Smooth muscle cell (in vitro differentiated cells): ENCODE results near the gene ITLN2. TPM values are rescaled to one million over a fixed set of nuclear protein-coding genes. Genes with fewer than 3 reads are reported as not detected.
"Not testable (repeated sequence)": the region's sequence is repeated elsewhere in the genome, so short reads cannot be mapped to it uniquely, and the experiment has no call there.

ENCODE experiments used
- DNase-seq: peaks from one replicate; lab custom pipeline; 2025; ENCODE audit not compliant: unreplicated experiment; lab: John Stamatoyannopoulos, UW
- H2AFZ ChIP-seq: fragments of 200-600 bp; sonication (generic); 2 replicates; pipeline ENCODE4 v1.6.0; 2016; ENCODE audit warnings: antibody characterized with exemption, low read depth, mild to moderate bottlenecking
- H3F3A ChIP-seq: fragments of 200-600 bp; sonication (generic); 2 replicates; pipeline ENCODE4 v1.6.0; 2017; ENCODE audit warnings: antibody characterized with exemption, low read depth
- H3K27ac ChIP-seq: fragments of 200-600 bp; sonication (generic); 2 replicates; pipeline ENCODE4 v1.5.1; 2016; ENCODE audit warnings: low read depth, mild to moderate bottlenecking
- H3K27me3 ChIP-seq: fragments of 200-600 bp; sonication (generic); 2 replicates; pipeline ENCODE4 v1.6.1; 2016; ENCODE audit warnings: low read depth, mild to moderate bottlenecking
- H3K36me3 ChIP-seq: fragments of 200-600 bp; sonication (generic); 2 replicates; pipeline ENCODE4 v1.5.1; 2016; ENCODE audit warnings: low read depth
- H3K4me1 ChIP-seq: fragments of 200-600 bp; sonication (generic); 2 replicates; pipeline ENCODE4 v1.5.1; 2016; ENCODE audit warnings: low read depth
- H3K4me2 ChIP-seq: fragments of 200-600 bp; sonication (generic); 2 replicates; pipeline ENCODE4 v1.6.0; 2016; ENCODE audit warnings: mild to moderate bottlenecking
- H3K4me3 ChIP-seq: fragments of 200-600 bp; sonication (generic); 2 replicates; pipeline ENCODE4 v1.5.1; 2016; ENCODE audit warnings: mild to moderate bottlenecking
- H3K79me2 ChIP-seq: fragments of 200-600 bp; sonication (generic); 2 replicates; pipeline ENCODE4 v1.6.0; 2016; ENCODE audit warnings: low read depth, mild to moderate bottlenecking
- H3K9ac ChIP-seq: fragments of 200-600 bp; sonication (generic); 2 replicates; pipeline ENCODE4 v1.6.0; 2016; ENCODE audit warnings: low read depth
- H3K9me3 ChIP-seq: fragments of 200-600 bp; sonication (generic); replicated peaks from 2 replicates; pipeline ENCODE4 v1.5.1; 2016; ENCODE audit warnings: low read depth
- H4K20me1 ChIP-seq: fragments of 200-600 bp; sonication (generic); 2 replicates; pipeline ENCODE4 v1.6.0; 2016; ENCODE audit warnings: low read depth
- WGBS: methylation state at CpG from one replicate; pipeline ENCODE4 v1.1.7; 2016; ENCODE audit warnings: low lambda C conversion rate; 5-methylcytosine and 5-hydroxymethylcytosine counted together
- polyA plus RNA-seq: library from polyadenylated mRNA; unstranded; fragments of >200 nt; fragmentation: Nextera tagmentation; extraction: Ambion mirVana; gene quantifications from 2 replicates; pipeline ENCODE4 v1.2.1, GENCODE V29; 2016
- total RNA-seq: library from RNA; depleted of rRNA; stranded (reverse); fragments of >200 nt; gene quantifications from 2 replicates; pipeline ENCODE4 v1.2.3, GENCODE V29; 2014
- TF ChIP-seq, protein P1 (sequence below): fragments of 200-600 bp; sonication (generic); IDR thresholded peaks from 2 replicates; pipeline ENCODE4 v1.5.1; 2017; ENCODE audit warnings: borderline replicate concordance, mild to moderate bottlenecking, antibody characterized with exemption; ENCODE audit not compliant: insufficient read depth, poor library complexity, severe bottlenecking

The ITLN2 gene
- total and polyA plus RNA-seq, 2 experiments from 2014 or later = not detected

- Histone ChIP-seq H3K27ac (no peak overlapping the region), H3F3A (no peaks in the 10 kb centered on the region), H3K9me3 (no peaks in the 10 kb centered on the region), H3K4me1 (peaks cover 8% of the 10 kb centered on the region), H3K4me2 (no peak overlapping the region), H4K20me1 (no peaks in the 10 kb centered on the region), H3K27me3 (no peaks in the 10 kb centered on the region), H3K36me3 (no peaks in the 10 kb centered on the region), H3K9ac (no peak overlapping the region), H3K79me2 (no peaks in the 10 kb centered on the region), H2AFZ (no peak overlapping the region), H3K4me3 (no peak overlapping the region)
- WGBS = 83% methylated on average over 15 of the region's 15 CpGs
- TF ChIP-seq, protein P1, sequence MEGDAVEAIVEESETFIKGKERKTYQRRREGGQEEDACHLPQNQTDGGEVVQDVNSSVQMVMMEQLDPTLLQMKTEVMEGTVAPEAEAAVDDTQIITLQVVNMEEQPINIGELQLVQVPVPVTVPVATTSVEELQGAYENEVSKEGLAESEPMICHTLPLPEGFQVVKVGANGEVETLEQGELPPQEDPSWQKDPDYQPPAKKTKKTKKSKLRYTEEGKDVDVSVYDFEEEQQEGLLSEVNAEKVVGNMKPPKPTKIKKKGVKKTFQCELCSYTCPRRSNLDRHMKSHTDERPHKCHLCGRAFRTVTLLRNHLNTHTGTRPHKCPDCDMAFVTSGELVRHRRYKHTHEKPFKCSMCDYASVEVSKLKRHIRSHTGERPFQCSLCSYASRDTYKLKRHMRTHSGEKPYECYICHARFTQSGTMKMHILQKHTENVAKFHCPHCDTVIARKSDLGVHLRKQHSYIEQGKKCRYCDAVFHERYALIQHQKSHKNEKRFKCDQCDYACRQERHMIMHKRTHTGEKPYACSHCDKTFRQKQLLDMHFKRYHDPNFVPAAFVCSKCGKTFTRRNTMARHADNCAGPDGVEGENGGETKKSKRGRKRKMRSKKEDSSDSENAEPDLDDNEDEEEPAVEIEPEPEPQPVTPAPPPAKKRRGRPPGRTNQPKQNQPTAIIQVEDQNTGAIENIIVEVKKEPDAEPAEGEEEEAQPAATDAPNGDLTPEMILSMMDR = no peak
- DNase-seq = no peak
Measured at GRCh38 chr1:160945079-160945478, 9.5 kb downstream of the ITLN2 start.

DNA sequence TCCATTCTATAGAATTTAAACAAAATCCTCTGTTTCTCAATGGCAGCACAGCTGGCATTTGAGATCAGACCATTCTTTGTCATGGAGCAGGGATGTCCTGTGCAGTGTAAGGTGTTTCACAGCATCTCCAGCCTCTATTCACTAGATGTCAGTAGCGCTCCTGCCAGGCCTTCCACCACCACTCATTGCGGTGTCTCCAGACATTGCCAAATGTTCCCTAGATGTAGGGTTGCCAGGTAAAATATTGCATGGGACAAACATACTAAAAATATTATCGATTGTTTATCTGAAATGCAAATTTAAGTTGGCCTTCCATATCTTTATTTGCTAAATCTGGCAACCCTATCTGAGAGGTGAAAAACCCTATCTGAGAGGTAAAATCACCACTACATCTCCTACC is 11.7 kb downstream of the ITLN2 start:
- Histone ChIP-seq H3K27me3 (no peaks in the 10 kb centered on the region), H3K27ac (no peak overlapping the region), H3K9ac (no peak overlapping the region), H3K4me1 (peaks cover 7% of the 10 kb centered on the region), H3K36me3 (no peaks in the 10 kb centered on the region), H3F3A (no peaks in the 10 kb centered on the region), H3K4me2 (no peak overlapping the region), H3K9me3 (no peaks in the 10 kb centered on the region), H3K4me3 (no peak overlapping the region), H3K79me2 (no peaks in the 10 kb centered on the region), H2AFZ (no peak overlapping the region), H4K20me1 (no peaks in the 10 kb centered on the region)
- TF ChIP-seq, protein P1 = no peak
- WGBS = 84% methylated on average over 3 of the region's 3 CpGs
- no peak for DNase-seq

GRCh38 chr1:160936666-160937065 is 17.9 kb downstream of the ITLN2 start:
- H3K79me2 ChIP-seq, H3K9ac ChIP-seq, H4K20me1 ChIP-seq, H3K4me2 ChIP-seq, H3K27ac ChIP-seq, H3K36me3 ChIP-seq, H3K4me3 ChIP-seq, H3K4me1 ChIP-seq, H3K9me3 ChIP-seq, H3K27me3 ChIP-seq, H2AFZ ChIP-seq, DNase-seq, H3F3A ChIP-seq: not testable (repeated sequence)
- 95% methylated on average over 10 of the region's 19 CpGs for WGBS

DNA sequence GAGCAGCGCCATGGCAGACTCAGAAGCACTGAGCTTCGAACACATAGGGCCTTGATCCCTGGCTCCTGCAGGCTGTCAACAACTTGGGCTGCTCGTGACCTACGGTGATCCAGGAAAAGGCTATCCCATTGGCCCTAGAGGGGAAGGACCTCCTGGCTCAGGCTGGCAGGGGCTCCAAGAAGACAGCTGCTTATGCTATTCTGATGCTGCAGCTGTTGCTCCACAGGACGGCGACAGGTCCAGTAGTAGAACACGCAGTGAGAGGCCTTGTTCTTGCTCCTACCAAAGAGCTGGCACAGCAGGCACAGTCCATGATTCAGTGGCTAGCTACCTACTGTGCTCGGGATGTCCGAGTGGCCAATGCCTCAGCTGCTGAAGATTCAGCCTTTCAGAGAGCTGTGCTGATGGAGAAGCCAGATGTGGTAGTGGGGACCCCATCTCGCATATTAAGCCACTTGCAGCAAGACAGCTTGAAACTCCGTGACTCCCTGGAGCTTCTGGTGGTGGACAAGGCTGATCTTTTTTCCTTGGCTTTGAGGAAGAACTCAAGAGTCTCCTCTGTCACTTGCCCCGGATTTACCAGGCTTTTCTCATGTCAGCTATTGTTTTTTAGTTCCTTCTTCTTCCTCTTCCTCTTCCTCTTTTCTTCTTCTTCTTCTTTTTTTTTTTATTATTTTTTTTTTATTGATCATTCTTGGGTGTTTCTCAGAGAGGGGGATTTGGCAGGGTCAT is 18.9 kb downstream of the ITLN2 start:
- no peaks in the 10 kb centered on the region for H3K4me1 ChIP-seq
- no peaks in the 10 kb centered on the region for H3K36me3 ChIP-seq
- H3F3A ChIP-seq = no peaks in the 10 kb centered on the region
- H3K9ac ChIP-seq = no peak overlapping the region
- no peak overlapping the region for H3K4me3 ChIP-seq
- TF ChIP-seq, protein P1 = no peak
- H3K27ac ChIP-seq = no peak overlapping the region
- H4K20me1 ChIP-seq = no peaks in the 10 kb centered on the region
- H3K27me3 ChIP-seq = no peaks in the 10 kb centered on the region
- no peaks in the 10 kb centered on the region for H3K9me3 ChIP-seq
- H3K79me2 ChIP-seq = no peaks in the 10 kb centered on the region
- DNase-seq = no peak
- H2AFZ ChIP-seq = no peak overlapping the region
- 97% methylated on average over 12 of the region's 12 CpGs for WGBS
- no peak overlapping the region for H3K4me2 ChIP-seq

DNA sequence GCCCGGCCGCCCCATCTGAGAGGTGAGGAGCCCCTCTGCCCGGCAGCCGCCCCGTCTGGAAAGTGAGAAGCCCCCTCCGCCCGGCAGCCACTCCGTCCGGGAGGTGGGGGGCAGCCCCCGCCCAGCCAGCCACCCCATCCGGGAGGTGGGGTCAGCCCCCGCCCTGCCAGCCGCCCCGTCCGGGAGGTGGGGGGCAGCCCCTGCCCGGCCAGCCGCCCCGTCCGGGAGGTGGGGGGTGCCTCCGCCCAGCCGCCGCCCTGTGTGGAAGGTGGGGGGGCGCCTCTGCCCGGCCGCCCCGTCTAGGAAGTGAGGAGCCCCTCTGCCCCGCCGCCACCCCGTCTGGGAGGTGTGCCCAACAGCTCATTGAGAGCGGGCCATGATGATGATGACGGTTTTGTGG is 21.3 kb downstream of the ITLN2 start:
- H3K4me3 ChIP-seq, H3K9me3 ChIP-seq: not testable (repeated sequence)

More for the DNA sequence above, 21.3 kb downstream of the ITLN2 start:
- not testable (repeated sequence) for H3K79me2 ChIP-seq, H3K4me1 ChIP-seq, H3K27ac ChIP-seq, H3K4me2 ChIP-seq, H4K20me1 ChIP-seq, H3K36me3 ChIP-seq, H3F3A ChIP-seq, DNase-seq, H3K27me3 ChIP-seq, H3K9ac ChIP-seq, H2AFZ ChIP-seq
- WGBS = 96% methylated on average over 18 of the region's 31 CpGs
